GM23338 (cell line): Measurements from ENCODE around the gene PITPNC1. TPM values are rescaled to one million over a fixed set of nuclear protein-coding genes. Genes with fewer than 3 reads are reported as not detected.

ENCODE experiments used
- ATAC-seq: fragments of 200-7000 bp; cut with Tn5 transposase; 3 replicates; pipeline ENCODE4 v1.9.1; 2020
- DNase-seq: peaks from one replicate; pipeline ENCODE4 v3.0.0-alpha.2; 2015; ENCODE audit warnings: low spot score
- H2AFZ ChIP-seq: fragments of 200-600 bp; sonication (generic); 2 replicates; pipeline ENCODE4 v1.8.0; 2016; ENCODE audit warnings: antibody characterized with exemption, mild to moderate bottlenecking, moderate library complexity
- H3F3A ChIP-seq: fragments of 200-600 bp; sonication (generic); replicated peaks from 2 replicates; pipeline ENCODE4 v1.8.0; 2017; ENCODE audit warnings: antibody characterized with exemption, mixed run types, low read depth
- H3K27ac ChIP-seq: fragments of 200-600 bp; sonication (generic); 2 replicates; pipeline ENCODE4 v1.6.1; 2016; ENCODE audit warnings: low read depth
- H3K27me3 ChIP-seq: fragments of 200-600 bp; sonication (generic); 2 replicates; pipeline ENCODE4 v1.8.0; 2016; ENCODE audit warnings: mild to moderate bottlenecking, mixed run types, moderate library complexity; ENCODE audit not compliant: insufficient read depth
- H3K36me3 ChIP-seq: fragments of 200-600 bp; sonication (generic); 2 replicates; pipeline ENCODE4 v1.8.0; 2016; ENCODE audit warnings: mild to moderate bottlenecking; ENCODE audit not compliant: insufficient read depth
- H3K4me1 ChIP-seq: fragments of 200-600 bp; sonication (generic); 2 replicates; pipeline ENCODE4 v1.8.0; 2016; ENCODE audit warnings: mild to moderate bottlenecking, moderate library complexity; ENCODE audit not compliant: insufficient read depth
- H3K4me2 ChIP-seq: fragments of 200-600 bp; sonication (generic); 2 replicates; pipeline ENCODE4 v1.7.1; 2017; ENCODE audit warnings: mixed run types
- H3K4me3 ChIP-seq: fragments of 200-600 bp; sonication (generic); 2 replicates; pipeline ENCODE4 v1.6.1; 2016; ENCODE audit warnings: mixed run types
- H3K79me2 ChIP-seq: fragments of 200-600 bp; sonication (generic); replicated peaks from 2 replicates; pipeline ENCODE4 v1.8.0; 2017; ENCODE audit warnings: mild to moderate bottlenecking; ENCODE audit not compliant: insufficient read depth
- H3K9me2 ChIP-seq: fragments of 200-600 bp; sonication (generic); 2 replicates; pipeline ENCODE4 v1.8.0; 2017; ENCODE audit not compliant: insufficient read depth
- H4K20me1 ChIP-seq: fragments of 200-600 bp; sonication (generic); replicated peaks from 2 replicates; pipeline ENCODE4 v1.8.0; 2017; ENCODE audit warnings: mild to moderate bottlenecking; ENCODE audit not compliant: insufficient read depth
- H3K27ac Mint-ChIP-seq: 2 replicates; pipeline ENCODE4 v1.8.0; 2020; ENCODE audit warnings: inconsistent platforms, mild to moderate bottlenecking, moderate library complexity, mixed read lengths
- H3K27me3 Mint-ChIP-seq: 3 replicates; pipeline ENCODE4 v1.8.0; 2022; ENCODE audit warnings: low read depth, mild to moderate bottlenecking, moderate library complexity, mixed read lengths, inconsistent platforms; ENCODE audit not compliant: insufficient read depth, poor library complexity
- H3K36me3 Mint-ChIP-seq: 3 replicates; pipeline ENCODE4 v1.8.0; 2021; ENCODE audit warnings: low read depth, mild to moderate bottlenecking, inconsistent platforms, moderate library complexity, mixed read lengths
- H3K4me1 Mint-ChIP-seq: 3 replicates; pipeline ENCODE4 v1.8.0; 2020; ENCODE audit warnings: mild to moderate bottlenecking, inconsistent platforms, mixed read lengths
- H3K4me3 Mint-ChIP-seq: 3 replicates; pipeline ENCODE4 v1.8.0; 2021; ENCODE audit warnings: moderate library complexity, mild to moderate bottlenecking, inconsistent platforms, mixed read lengths
- H3K9me3 Mint-ChIP-seq: 3 replicates; pipeline ENCODE4 v1.8.0; 2020; ENCODE audit warnings: moderate library complexity, mild to moderate bottlenecking, inconsistent platforms, mixed read lengths
- CREB1 ChIP-seq: fragments of 250-450 bp; sonication (Bioruptor Pico); IDR thresholded peaks from 2 replicates; pipeline ENCODE4 v1.5.0; 2020; ENCODE audit warnings: low read depth, mild to moderate bottlenecking, moderate library complexity
- EZH2 ChIP-seq: fragments of 200-600 bp; sonication (generic); IDR thresholded peaks from one replicate; pipeline ENCODE4 v1.8.0; 2017; ENCODE audit warnings: antibody characterized with exemption, mild to moderate bottlenecking, low read depth; ENCODE audit not compliant: unreplicated experiment
- EZH2phosphoT487 ChIP-seq: fragments of 200-600 bp; sonication (generic); IDR thresholded peaks from one replicate; pipeline ENCODE4 v1.8.1; 2018; ENCODE audit warnings: antibody characterized with exemption; ENCODE audit not compliant: unreplicated experiment
- JUNB ChIP-seq: IDR thresholded peaks from one replicate; pipeline ENCODE4 v1.6.1; 2016; ENCODE audit warnings: antibody characterized with exemption; ENCODE audit not compliant: unreplicated experiment
- NANOG ChIP-seq: IDR thresholded peaks from 2 replicates; pipeline ENCODE4 v1.6.1; 2016; ENCODE audit warnings: antibody characterized with exemption, borderline replicate concordance
- POLR2AphosphoS5 ChIP-seq: IDR thresholded peaks from 2 replicates; pipeline ENCODE4 v1.6.1; 2016; ENCODE audit warnings: antibody characterized with exemption, low read depth
- STAT1 ChIP-seq: IDR thresholded peaks from one replicate; pipeline ENCODE4 v1.6.1; 2016; ENCODE audit warnings: antibody characterized with exemption; ENCODE audit not compliant: unreplicated experiment
- ZNF114 ChIP-seq: fragments of 250-450 bp; sonication (Bioruptor Pico); IDR thresholded peaks from 2 replicates; pipeline ENCODE4 v1.5.0; 2020; ENCODE audit warnings: mild to moderate bottlenecking, moderate library complexity
- ZNF331 ChIP-seq: fragments of 250-450 bp; sonication (Bioruptor Pico); IDR thresholded peaks from 2 replicates; pipeline ENCODE4 v1.5.0; 2020; ENCODE audit warnings: low read depth, mild to moderate bottlenecking, moderate library complexity
- polyA plus RNA-seq: library from polyadenylated mRNA; unstranded; fragments of >200 nt; fragmentation: Nextera tagmentation; extraction: Ambion mirVana; gene quantifications from 2 replicates; pipeline ENCODE4 v1.2.1, GENCODE V29; 2016
- total RNA-seq: library from RNA; depleted of rRNA; stranded (reverse); fragments of >200 nt; shearing (Covaris generic); gene quantifications from 2 replicates; pipeline ENCODE4 v1.2.3, GENCODE V29; 2014
- TF ChIP-seq, protein P1 (sequence below): fragments of 250-450 bp; sonication (Bioruptor Pico); IDR thresholded peaks from 2 replicates; pipeline ENCODE4 v1.5.0; 2020; ENCODE audit warnings: mild to moderate bottlenecking, moderate library complexity
- TF ChIP-seq, protein P2 (sequence below), 2 experiments: fragments of 200-600 bp in 1 of 2; sonication (generic) in 1 of 2; conservative IDR thresholded peaks; 2 replicates each; pipeline versions ENCODE4 v1.5.1 to v1.6.1; 2016 to 2017; ENCODE audit warnings: antibody characterized with exemption in 2 of 2, low read depth in 2 of 2, mild to moderate bottlenecking in 2 of 2, moderate library complexity in 1 of 2
- TF ChIP-seq, protein P3 (sequence below): IDR thresholded peaks from 2 replicates; pipeline ENCODE4 v1.6.1; 2016; ENCODE audit warnings: antibody characterized with exemption

PITPNC1 gene
- total and polyA plus RNA-seq, 2 experiments from 2014 or later: 23.0 to 32.6 TPM

DNA sequence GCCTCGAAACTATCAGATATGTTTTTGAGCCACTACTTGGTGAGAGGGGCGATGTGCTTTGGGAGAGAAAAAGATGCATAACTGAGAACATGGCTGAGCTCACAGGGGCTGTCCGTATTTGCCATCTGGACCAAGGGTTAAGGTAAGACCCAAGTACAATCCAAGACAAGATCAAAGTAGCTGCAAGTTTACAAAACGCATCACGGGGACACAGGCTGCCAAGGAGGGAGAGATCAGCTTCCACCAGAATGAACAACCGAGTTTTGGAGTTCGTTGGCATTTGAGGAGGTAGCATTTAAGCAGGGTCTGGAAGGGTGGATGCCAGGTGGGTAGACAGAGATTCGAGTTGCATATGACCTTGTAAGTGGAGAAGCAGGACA, 2.2 kb downstream of the PITPNC1 start (continued):
- TF ChIP-seq ZNF331 (no peak), NANOG (no peak), EZH2phosphoT487 (no peak), CREB1 (CRISPR knock-in tag) (no peak), JUNB (no peak), ZNF114 (CRISPR knock-in tag) (no peak), POLR2AphosphoS5 (no peak), EZH2 (no peak)

DNA sequence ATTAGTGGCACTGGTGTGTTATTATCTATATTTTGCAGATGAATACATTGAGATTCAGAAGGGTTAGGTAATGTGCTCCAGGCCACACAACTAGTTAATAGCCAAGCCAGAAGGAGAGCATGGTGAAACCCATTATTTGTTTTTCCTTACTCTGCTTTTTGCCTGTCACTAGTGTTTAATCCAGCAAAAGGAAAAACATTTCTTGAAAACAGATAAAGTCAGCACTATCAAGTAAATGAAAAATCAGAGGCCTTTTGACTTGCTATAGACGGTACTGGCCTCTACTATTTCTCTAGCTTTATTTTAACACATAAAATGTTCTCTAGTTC, 4.8 kb downstream of the PITPNC1 start:
- no peak overlapping the region for H3K27ac ChIP-seq
- no peak overlapping the region for H2AFZ ChIP-seq
- H3K27me3 ChIP-seq: no peaks in the 10 kb centered on the region
- H3K27ac Mint-ChIP-seq: no peak overlapping the region
- peaks cover 16% of the 10 kb centered on the region; the same call in 1 of the 2 replicates for H3F3A ChIP-seq
- H3K4me3 ChIP-seq: no peak overlapping the region
- peaks cover 87% of the 10 kb centered on the region for H3K79me2 ChIP-seq
- H3K36me3 Mint-ChIP-seq: peaks cover 52% of the 10 kb centered on the region
- H3K4me1 Mint-ChIP-seq: peaks cover 23% of the 10 kb centered on the region
- no peak for DNase-seq
- ATAC-seq: no peak
- H3K4me1 ChIP-seq: peaks cover 4% of the 10 kb centered on the region; the same call in 1 of the 2 replicates
- no peaks in the 10 kb centered on the region for H3K9me2 ChIP-seq
- no peak overlapping the region for H3K4me2 ChIP-seq
- TF ChIP-seq, protein P1, sequence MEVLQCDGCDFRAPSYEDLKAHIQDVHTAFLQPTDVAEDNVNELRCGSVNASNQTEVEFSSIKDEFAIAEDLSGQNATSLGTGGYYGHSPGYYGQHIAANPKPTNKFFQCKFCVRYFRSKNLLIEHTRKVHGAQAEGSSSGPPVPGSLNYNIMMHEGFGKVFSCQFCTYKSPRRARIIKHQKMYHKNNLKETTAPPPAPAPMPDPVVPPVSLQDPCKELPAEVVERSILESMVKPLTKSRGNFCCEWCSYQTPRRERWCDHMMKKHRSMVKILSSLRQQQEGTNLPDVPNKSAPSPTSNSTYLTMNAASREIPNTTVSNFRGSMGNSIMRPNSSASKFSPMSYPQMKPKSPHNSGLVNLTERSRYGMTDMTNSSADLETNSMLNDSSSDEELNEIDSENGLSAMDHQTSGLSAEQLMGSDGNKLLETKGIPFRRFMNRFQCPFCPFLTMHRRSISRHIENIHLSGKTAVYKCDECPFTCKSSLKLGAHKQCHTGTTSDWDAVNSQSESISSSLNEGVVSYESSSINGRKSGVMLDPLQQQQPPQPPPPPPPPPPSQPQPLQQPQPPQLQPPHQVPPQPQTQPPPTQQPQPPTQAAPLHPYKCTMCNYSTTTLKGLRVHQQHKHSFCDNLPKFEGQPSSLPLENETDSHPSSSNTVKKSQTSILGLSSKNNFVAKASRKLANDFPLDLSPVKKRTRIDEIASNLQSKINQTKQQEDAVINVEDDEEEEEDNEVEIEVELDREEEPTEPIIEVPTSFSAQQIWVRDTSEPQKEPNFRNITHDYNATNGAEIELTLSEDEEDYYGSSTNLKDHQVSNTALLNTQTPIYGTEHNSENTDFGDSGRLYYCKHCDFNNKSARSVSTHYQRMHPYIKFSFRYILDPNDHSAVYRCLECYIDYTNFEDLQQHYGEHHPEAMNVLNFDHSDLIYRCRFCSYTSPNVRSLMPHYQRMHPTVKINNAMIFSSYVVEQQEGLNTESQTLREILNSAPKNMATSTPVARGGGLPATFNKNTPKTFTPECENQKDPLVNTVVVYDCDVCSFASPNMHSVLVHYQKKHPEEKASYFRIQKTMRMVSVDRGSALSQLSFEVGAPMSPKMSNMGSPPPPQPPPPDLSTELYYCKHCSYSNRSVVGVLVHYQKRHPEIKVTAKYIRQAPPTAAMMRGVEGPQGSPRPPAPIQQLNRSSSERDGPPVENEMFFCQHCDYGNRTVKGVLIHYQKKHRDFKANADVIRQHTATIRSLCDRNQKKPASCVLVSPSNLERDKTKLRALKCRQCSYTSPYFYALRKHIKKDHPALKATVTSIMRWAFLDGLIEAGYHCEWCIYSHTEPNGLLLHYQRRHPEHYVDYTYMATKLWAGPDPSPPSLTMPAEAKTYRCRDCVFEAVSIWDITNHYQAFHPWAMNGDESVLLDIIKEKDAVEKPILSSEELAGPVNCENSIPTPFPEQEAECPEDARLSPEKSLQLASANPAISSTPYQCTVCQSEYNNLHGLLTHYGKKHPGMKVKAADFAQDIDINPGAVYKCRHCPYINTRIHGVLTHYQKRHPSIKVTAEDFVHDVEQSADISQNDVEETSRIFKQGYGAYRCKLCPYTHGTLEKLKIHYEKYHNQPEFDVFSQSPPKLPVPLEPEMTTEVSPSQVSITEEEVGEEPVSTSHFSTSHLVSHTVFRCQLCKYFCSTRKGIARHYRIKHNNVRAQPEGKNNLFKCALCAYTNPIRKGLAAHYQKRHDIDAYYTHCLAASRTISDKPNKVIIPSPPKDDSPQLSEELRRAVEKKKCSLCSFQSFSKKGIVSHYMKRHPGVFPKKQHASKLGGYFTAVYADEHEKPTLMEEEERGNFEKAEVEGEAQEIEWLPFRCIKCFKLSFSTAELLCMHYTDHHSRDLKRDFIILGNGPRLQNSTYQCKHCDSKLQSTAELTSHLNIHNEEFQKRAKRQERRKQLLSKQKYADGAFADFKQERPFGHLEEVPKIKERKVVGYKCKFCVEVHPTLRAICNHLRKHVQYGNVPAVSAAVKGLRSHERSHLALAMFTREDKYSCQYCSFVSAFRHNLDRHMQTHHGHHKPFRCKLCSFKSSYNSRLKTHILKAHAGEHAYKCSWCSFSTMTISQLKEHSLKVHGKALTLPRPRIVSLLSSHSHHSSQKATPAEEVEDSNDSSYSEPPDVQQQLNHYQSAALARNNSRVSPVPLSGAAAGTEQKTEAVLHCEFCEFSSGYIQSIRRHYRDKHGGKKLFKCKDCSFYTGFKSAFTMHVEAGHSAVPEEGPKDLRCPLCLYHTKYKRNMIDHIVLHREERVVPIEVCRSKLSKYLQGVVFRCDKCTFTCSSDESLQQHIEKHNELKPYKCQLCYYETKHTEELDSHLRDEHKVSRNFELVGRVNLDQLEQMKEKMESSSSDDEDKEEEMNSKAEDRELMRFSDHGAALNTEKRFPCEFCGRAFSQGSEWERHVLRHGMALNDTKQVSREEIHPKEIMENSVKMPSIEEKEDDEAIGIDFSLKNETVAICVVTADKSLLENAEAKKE: no peak
- TF ChIP-seq, protein P2, sequence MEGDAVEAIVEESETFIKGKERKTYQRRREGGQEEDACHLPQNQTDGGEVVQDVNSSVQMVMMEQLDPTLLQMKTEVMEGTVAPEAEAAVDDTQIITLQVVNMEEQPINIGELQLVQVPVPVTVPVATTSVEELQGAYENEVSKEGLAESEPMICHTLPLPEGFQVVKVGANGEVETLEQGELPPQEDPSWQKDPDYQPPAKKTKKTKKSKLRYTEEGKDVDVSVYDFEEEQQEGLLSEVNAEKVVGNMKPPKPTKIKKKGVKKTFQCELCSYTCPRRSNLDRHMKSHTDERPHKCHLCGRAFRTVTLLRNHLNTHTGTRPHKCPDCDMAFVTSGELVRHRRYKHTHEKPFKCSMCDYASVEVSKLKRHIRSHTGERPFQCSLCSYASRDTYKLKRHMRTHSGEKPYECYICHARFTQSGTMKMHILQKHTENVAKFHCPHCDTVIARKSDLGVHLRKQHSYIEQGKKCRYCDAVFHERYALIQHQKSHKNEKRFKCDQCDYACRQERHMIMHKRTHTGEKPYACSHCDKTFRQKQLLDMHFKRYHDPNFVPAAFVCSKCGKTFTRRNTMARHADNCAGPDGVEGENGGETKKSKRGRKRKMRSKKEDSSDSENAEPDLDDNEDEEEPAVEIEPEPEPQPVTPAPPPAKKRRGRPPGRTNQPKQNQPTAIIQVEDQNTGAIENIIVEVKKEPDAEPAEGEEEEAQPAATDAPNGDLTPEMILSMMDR (conservative IDR thresholded peaks at IDR 0.05; ENCODE audit: low read depth in 2 of 2): no peak
- TF ChIP-seq EZH2phosphoT487: no peak
- TF ChIP-seq, protein P3, sequence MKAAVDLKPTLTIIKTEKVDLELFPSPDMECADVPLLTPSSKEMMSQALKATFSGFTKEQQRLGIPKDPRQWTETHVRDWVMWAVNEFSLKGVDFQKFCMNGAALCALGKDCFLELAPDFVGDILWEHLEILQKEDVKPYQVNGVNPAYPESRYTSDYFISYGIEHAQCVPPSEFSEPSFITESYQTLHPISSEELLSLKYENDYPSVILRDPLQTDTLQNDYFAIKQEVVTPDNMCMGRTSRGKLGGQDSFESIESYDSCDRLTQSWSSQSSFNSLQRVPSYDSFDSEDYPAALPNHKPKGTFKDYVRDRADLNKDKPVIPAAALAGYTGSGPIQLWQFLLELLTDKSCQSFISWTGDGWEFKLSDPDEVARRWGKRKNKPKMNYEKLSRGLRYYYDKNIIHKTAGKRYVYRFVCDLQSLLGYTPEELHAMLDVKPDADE: no peak
- no peak for TF ChIP-seq ZNF331
- no peak for TF ChIP-seq STAT1
- TF ChIP-seq POLR2AphosphoS5: no peak
- peaks cover 6% of the 10 kb centered on the region for H3K27me3 Mint-ChIP-seq
- H4K20me1 ChIP-seq: 0 out of 2 replicates have a peak, but pooled peaks cover 8% of the 10 kb centered on the region
- H3K9me3 Mint-ChIP-seq: peaks cover 9% of the 10 kb centered on the region; the same call in 2 of the 3 replicates
- no peak overlapping the region for H3K4me3 Mint-ChIP-seq
- H3K36me3 ChIP-seq: no peaks in the 10 kb centered on the region
